HG03095 (cell line): ENCODE results near the gene SIN3B.
"Not testable (repeated sequence)": the region's sequence is repeated elsewhere in the genome, so short reads cannot be mapped to it uniquely, and the experiment has no call there.

Source experiments
- ATAC-seq: cut with Tn5 transposase; IDR thresholded peaks from one replicate; pipeline ENCODE4 v1.9.1; 2021; ENCODE audit warnings: moderate library complexity; ENCODE audit not compliant: unreplicated experiment

Gene SIN3B

DNA sequence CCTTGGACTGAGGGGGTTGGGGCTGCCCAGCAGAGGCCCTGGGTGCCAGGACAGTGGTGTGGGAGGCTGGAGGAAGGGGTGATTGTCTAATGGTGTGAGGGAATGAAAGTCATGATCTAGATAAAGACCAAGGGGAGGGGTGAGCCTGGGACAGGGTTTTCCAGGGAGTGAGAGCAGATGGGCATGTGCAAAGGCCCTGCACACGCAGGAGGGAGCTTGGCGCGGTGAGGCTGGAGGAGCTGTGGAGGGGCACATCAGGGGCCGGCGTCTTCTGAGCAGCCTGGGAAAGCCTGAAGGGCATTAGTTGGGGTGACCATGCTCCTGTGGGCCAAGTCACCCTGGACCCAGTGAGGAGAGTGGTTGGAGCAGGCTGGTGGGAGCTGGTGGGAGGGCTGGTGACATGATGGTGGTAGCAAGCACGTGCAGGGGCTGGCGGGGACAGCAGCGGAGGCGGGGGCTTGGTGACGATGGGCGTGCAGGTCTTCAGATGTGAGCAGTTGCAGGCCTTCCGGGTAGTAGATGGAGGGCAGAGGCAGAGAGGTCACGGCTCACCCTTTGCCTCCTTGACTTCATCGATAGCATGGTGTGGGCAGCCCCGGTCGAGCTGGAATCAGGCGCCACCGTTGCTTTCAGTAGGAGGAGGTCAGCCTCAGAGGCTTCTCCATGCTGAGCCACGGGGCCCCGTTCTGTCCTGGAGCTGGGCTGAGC, 39.4 kb downstream of the SIN3B start:
- ATAC-seq: no peak

DNA sequence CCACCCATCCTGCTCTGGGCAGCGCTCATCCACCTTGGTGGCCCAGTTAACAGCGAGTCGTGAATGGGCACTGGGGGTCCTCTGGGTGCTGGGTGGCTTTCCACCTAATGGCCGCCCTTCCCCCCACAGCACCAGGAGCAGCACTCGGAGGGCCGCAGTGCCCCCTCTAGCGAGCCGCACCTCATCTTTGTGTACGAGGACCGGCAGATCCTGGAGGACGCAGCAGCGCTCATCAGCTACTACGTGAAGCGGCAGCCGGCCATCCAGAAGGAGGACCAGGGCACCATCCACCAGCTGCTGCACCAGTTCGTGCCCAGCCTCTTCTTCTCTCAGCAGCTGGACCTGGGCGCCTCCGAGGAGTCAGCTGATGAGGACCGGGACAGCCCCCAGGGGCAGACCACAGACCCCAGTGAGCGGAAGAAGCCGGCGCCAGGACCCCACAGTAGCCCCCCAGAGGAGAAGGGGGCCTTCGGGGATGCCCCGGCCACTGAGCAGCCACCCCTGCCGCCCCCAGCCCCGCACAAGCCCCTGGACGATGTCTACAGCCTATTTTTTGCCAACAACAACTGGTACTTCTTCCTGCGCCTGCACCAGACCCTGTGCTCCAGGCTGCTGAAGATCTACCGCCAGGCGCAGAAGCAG, 40.3 kb downstream of the SIN3B start:
- no peak for ATAC-seq

DNA sequence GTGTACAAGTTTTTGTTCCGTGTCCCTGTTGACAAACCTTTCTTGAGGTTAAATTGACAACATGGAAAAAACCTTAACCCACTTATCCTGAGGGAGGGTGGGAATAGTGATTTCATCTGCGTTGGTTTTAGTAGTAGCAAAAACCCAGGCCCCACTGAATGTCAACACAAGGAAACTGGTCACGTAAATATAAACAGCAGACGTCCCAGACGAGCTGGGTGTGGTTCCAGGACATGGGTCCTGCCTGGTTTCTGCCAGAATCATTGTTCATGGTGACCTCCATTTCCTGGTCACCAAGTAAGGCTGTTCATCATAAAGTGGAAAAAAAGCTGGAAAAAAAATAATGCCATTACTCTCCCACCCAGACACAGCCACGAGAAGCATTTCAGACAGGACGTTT, 42.7 kb downstream of the SIN3B start:
- no peak for ATAC-seq

DNA sequence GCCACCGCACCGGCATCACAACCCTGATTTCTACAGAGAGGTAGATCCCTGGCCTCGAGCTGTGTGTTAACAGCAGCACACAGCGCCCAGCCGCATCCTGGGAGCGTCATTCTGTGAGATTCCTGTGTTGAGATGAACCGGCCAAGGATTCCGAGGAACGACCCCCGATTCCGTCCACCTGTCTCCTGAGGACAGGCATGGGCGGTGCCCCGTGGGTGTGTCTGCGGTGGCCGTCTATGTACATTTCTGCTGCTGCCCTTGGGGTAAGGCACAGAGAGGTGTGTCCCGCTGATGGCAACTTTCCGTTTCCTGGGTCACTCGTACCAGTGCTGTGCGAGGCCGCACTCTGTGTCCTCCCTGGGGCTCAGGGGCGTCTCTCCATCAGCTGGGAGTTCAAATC, 43.5 kb downstream of the SIN3B start:
- no peak for ATAC-seq

DNA sequence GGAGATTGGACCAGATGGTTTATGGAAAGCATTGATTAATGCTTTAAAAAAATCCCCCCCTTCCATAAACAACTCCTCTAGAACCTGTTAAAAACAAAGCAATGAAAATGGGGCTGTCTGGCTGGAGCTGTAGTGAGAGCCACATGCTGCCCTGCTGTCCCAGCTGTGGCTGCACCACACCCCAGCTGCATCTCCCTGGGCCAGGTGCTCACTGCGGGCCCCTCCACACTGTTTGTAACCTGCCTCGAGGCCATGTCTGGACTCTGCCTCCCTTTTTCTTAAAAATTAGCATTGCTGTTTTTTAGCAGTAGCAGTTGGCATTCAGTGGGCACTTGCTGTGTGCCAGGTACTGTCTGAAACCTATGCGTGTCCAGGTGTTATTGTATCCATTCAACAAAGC, 44.4 kb downstream of the SIN3B start:
- no peak for ATAC-seq

DNA sequence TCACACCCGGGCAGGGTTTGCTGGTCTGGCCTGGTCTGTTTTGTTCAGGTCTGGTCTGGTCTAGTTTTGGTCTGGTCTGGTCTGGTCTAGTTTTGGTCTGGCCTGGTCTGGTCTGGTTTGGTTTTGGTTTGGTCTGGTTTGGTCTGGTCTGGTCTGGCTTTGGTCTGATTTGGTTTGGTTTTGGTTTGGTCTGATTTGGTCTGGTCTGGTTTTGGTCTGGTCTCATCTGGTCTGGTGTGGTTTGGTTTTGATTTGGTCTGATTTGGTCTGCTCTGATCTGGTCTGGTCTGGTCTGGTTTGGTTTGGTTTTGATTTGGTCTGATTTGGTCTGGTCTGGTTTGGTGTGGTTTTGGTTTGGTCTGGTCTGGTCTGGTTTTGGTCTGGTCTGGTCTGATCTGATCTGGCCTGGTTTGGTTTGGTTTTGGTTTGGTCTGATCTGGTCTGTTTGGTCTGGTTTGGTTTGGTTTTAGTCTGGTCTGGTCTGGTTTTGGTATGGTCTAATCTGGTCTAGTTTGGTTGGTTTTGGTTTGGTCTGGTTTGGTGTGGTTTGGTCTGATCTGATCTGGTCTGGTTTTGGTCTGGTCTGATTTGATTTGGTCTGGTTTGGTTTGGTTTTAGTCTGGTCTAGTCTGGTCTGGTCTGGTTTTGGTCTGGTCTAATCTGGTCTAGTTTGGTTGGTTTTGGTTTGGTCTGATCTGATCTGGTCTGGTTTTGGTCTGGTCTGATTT, 45.2 kb downstream of the SIN3B start:
- ATAC-seq: no peak

DNA sequence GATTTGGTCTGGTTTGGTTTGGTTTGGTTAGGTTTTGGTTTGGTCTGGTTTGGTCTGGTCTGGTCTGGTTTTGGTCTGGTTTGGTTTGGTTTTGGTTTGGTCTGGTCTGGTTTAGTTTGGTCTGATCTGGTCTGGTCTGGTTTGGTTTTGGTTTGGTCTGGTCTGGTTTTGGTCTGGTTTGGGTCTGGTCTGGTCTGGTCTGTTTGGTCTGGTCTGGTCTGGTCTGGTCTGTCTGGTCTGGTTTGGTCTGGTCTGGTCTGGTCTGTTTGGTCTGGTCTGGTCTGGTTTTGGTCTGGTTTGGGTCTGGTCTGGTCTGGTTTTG, 45.7 kb downstream of the SIN3B start:
- ATAC-seq: not testable (repeated sequence)

DNA sequence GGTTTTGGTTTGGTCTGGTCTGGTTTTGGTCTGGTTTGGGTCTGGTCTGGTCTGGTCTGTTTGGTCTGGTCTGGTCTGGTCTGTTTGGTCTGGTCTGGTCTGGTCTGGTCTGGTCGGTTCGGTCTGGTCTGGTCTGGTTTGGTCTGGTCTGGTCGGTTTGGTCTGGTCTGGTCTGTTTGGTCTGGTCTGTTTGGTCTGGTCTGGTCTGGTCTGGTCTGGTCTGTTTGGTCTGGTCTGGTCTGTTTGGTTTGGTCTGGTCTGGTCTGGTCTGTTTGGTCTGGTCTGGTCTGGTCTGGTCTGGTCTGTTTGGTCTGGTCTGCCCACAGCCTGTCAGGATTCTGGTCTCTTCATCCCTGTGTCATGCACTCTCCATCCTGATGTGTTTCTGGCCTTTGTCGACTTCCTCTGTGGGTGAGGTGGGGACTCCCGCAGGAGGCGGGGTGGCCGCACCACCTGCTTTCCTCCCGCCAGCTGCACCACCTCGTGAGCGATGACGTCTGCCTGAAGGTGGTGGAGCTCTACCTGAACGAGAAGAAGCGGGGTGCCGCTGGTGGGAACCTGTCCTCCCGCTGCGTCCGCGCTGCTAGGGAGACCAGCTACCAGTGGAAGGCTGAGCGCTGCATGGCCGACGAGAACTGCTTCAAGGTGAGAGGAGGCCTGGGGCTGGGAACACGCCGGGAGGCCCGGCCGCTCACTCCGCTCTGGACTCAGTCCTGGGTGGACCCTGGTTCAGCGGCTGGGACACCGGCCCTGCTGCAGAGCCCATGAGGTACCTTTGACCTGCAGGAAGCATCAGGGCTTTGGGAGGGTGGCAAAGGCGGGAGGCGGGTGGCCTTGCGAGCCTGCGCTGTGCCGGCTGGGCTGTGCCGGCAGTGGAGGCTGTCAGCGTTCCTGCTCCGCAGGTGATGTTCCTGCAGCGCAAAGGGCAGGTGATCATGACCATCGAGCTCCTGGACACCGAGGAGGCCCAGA, 46.7 kb downstream of the SIN3B start:
- ATAC-seq: no peak

DNA sequence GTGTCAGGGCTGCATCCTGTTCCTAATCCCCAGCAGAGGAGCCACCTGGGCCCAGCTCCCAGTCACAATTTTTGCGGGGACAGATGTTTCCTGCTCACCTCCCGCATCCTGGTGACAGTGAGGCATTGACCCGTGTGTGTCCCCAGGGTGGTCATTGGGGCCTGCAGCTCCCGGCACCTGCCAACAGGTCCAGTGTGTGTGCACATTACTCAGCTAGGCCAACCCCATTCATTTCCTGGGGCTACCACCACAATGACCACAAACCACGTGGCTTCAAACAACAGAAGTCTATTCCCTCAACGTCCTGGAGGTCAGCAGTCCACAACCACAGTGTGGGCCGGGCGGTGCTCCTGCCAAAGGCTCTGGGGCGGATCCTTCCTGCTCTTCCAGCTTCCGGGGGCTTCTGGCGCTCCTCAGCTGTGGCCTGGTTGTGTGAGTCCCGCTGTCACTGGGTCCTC, 47.7 kb downstream of the SIN3B start:
- ATAC-seq: no peak

DNA sequence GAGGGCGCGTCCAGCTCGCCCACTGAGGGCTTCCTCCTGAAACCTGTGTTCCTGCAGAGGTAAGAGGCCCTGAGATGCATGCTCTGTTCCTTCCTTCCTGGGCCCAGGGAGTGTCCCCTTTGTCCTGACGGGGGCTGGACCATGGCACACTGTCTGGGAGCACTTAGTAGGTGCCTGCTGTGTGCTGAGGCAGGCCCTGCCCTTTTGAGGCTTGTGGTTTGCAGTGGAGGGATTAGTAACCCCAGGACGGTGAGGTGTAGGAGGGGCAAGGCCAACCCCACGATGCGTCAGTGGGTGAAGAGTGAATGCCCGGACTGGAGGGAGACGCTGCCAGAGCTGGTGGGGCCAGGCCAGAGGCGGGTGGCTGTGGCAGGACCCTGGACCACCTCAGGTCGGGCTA, 48.4 kb downstream of the SIN3B start:
- no peak for ATAC-seq

DNA sequence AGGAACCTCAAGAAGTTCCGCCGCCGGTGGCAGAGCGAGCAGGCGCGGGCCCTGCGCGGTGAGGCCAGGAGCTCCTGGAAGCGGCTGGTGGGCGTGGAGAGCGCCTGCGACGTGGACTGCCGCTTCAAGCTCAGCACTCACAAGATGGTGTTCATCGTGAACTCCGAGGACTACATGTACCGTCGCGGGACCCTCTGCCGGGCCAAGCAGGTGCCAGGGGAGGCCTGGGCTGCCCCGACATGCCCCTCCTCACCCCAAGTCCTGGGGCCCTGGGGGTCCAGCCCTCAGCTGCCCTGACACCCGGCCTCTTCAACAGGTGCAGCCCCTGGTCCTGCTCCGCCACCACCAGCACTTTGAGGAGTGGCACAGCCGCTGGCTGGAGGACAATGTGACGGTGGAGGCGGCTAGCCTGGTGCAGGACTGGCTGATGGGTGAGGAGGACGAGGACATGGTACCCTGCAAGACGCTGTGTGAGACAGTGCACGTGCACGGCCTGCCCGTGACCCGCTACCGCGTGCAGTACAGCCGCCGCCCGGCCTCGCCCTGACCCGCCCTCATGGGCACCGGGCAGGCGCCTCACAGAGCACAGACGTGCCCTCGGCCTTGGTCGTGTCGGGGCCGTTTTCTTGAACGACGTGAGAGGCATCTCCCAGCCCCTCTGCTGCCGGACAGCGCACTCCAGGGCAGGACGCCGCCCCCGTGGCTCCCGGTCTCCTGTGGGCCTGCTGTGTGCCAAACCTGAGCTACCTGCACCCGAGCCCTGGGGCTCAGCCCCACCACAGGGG, 49.2 kb downstream of the SIN3B start:
- ATAC-seq: no peak

DNA sequence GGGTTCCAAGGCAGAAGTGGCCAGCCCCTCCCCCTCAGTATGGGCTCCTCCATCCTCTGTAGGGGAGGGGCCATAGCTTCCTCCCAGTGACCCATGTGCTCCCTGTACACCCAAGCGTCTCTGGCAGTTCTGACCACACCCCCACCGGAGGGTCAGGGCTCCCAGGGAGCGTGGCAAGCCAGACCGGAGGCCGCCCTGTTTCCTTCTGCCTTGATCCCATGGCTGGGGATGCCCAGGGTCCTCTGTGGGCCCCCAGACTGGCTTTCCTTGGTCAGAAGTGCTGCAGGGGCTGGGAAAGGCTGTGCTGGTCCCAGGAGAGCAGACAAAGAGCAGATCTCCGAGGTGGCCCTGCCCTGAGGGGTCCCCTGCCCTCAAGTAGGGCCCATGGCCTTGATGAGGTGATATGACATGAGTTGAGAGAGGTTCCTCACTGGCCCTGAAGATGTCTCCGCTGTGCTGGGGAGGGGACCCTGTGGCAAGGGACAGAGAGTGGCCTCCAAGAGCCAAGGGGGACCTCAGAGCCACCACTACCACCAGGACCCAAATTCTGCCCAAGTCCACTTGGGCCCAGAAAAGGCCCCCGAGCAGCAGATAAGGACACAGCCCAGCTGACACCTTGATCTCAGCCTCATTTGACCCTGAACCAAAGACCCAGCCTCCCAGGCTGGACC, 51.8 kb downstream of the SIN3B start:
- no peak for ATAC-seq

DNA sequence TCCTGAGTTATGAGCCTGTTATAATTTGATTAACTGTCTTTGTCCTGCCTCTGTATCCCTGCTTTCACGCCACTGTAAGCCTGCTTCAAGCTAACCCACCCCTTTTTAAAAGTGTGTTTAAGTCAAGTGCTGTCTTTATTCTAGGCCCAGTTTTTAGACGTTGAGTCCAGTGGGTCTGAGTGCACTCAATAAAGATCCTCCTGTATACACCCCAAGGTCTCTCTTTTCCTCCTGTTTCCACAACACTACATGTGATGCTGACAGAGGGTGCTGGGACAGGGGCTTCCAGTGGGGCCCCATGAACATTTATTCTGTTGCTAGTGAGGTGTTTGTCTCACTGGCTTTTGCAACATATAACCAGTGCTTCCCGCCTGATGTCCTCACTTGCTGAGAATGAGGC, 52.9 kb downstream of the SIN3B start:
- no peak for ATAC-seq

DNA sequence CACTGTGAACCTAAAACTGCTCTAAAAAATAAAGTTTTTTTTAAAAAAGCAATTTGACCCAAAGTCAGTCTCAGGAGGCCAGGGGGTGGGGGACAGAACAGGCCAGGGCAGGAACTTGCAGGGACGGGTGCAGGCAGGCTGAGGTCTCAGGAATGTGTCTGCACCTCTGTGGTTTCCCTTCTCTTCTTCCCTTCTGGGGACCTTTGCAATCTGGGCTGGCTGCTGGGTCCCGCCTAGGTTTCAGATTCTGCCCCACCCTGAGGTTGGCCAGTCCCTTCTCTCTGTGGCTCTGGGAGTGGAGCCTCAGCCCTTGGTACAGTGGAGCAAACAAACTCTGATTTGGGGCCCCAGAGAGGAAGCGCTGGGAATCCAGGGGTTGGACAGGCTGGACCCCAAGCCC, 54.3 kb downstream of the SIN3B start:
- ATAC-seq: no peak

DNA sequence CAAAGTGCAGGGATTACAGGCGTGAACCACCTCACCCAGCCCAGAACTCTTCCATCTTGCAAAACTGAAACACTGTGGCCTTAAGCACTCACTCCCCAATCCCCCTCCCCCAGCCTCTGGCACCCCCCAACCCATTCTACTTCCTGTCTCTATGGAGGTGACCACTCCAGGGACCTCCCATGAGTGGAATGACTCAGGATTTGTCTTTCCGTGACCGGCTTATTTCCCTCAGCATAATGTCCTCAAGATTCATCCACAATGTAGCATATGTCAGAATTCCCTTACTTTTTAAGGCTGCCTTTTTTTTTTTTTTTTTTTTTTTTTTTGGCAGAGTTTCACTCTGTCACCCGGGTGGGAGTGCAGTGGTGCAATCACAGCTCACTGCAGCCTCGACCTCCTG, 56.0 kb downstream of the SIN3B start:
- ATAC-seq: no peak

DNA sequence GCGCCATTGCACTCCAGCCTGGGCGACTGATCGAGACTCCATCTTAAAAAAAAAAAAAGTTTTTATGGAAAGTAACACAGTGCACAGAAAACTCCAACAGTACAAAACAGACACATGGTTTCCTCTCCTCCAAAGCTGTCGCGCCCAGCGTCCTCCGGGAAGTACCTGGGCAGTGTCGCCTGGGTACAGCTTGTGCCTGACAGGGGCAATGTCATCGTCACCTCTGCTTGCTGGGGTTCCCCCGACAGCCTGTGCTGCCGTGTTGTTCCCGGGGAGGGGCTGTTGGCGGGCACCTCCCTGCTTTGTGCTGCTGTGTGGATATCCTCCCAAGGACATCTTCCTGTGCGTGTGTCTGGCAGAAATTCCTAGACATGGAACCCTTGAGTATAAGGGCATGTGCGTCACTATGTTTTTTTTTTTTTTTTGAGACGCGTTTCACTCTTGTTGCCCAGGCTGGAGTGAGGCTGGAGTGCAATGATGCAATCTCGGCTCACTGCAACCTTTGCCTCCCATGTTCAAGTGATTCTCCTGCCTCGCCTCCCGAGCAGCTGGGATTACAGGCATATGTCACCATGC, 57.2 kb downstream of the SIN3B start:
- no peak for ATAC-seq

DNA sequence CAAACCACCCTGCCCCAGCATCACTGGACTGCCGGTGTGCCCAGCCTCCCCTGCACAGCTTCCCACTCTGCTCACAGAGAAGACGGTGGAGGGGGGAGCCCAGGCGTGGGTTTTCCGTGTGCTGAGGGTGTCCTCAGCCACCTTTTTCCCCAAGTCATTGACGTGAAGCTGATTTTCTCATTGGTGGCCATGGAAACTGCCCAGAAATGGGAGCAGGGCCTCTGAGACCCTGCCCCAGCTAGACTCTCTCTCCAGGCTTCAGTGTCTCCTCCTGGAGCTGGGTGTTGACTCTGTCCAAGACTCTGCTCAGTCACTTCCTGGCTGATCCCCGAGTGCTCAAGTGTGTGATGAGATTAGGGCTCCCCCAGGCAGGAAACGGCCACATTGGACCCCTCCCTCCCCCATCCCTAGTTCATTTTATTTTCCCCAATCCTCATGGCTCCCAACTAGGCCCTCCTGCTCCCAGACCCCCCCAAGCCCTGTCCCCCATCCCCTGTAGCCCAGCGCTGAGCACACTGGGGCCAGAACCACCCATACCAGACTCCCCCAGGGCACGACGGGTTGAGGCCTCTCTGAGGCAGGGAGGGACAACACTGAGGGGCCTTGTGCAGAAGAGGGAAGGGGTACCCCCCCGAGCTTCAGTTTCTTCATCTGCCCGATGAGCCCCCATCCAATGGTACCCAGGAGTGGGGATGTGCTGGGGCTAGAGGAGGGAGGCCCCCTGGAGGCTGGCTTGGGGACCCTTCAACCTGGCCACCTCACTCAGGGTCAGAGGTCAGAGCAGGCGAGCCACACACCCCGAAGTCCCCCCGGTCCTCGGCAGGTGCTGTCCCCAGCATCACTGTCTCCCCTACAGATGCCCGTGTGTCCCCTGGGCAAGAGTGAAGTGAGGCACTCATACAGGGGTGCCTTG, 58.4 kb downstream of the SIN3B start:
- no peak for ATAC-seq

DNA sequence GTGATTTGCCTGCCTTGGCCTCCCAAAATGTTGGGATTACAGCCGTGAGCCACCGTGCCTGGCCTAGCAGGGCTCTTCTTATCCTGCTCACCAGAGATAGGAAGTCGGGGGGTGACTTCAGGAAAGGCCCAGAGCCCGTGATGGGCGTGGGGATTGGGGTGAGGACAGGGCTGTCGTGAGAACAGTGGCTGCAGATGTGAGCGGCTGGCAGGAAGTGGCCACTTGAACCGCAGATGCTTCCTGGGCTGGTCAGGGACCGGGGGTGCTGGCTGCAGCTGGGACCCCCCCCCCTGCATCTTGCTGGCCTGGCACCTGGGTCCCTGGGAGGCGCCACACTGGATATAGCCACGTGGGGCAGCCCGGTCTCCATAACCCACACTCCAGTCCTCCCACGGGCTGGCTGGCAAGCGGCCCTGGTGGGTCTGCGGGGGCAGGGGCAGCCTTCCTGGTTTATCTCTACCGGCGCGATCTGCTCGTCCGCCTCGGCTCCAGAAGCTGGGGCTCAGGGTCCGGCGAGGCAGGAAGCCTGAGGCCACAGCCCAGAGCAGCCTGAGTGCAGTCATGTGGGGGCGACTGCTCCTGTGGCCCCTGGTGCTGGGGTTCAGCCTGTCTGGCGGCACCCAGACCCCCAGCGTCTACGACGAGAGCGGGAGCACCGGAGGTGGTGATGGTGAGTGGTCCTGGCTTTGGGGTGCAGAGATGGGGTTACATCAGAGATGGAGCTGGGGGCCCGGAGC, 59.6 kb downstream of the SIN3B start, which contains the start of gene F2RL3:
TSS of gene F2RL3 (plus strand) at position 371 of the 737 bp plus-strand sequence. CDS start at position 562, 191 bp downstream.
- no peak for ATAC-seq
